GM10847 (cell line): ENCODE measurements around the gene IGFBP6.

Experiments used
- POLR2A ChIP-seq: IDR thresholded peaks from 2 replicates; pipeline ENCODE4 v1.6.1; 2011; ENCODE audit not compliant: insufficient read length; ENCODE audit errors: extremely low read depth

IGFBP6 gene

DNA sequence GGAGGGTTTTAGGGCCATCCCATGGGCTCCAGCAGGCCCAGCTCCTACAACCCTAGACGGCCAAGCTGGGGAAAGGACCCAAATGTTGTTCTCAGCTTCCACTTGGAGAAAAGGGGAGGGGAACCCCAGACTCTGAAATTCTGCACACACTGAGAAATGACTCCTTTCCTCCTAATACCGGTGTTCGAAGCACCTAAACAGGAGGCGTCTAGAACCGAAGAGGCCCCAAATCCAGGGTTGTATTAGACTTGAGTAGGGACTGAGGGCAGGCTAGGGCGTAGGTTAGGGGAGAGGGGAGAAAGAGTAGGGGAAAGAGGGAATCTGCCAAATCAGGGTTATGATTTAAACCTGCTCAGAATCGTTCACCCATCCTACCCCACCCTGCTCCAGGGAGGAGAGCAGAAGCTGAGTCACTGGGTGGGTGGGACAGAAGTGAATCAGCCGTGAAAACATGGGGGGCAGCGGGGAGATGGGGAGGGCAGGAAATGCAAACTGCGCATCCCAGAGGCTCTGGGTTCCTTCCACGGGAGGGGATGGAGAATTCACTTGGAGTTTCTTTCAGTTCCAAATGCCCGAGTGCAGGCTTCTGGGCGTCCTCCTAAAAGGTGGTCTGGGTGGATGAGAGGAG lies 1.0 kb downstream of the IGFBP6 start:
- TF ChIP-seq POLR2A: no peak

DNA sequence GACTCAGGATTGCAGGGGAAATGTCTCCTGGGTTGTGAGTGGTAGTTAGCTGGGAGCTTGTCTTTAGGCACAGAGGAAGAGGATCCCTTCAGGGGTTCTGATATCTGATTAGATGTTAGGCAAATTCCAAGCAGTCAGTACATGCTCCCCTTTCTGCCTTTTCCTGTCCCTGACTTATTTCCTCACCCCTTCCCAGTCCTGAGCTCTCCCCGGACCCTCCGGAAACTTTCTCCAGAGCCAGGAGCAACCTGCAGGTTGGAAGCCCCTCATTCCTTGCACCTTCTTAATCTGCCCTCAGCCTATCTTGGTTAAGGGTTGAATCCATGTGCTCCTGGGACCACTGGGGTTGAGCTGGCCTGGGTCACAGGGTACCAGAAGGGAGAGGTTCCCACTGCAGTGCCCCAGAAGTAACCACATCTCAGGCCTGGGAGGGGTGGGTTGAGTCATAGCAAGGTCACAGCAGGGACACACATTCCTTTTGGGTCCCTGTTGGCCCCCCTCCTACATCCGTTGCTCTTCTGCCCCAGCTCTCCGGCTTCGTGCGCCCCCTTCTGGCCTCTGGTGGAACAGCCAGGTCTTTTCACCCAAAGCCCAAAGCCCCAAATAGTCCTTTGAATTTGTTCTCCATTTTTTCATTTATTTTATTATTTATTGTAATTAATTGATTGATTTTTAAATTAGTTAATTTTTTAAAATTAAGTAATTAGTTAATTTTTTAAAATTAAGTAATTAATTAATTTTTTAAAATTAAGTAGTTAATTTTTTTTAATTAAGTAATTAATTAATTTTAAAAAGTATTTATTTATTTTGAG lies 1.8 kb downstream of the IGFBP6 start:
- TF ChIP-seq POLR2A: no peak

DNA sequence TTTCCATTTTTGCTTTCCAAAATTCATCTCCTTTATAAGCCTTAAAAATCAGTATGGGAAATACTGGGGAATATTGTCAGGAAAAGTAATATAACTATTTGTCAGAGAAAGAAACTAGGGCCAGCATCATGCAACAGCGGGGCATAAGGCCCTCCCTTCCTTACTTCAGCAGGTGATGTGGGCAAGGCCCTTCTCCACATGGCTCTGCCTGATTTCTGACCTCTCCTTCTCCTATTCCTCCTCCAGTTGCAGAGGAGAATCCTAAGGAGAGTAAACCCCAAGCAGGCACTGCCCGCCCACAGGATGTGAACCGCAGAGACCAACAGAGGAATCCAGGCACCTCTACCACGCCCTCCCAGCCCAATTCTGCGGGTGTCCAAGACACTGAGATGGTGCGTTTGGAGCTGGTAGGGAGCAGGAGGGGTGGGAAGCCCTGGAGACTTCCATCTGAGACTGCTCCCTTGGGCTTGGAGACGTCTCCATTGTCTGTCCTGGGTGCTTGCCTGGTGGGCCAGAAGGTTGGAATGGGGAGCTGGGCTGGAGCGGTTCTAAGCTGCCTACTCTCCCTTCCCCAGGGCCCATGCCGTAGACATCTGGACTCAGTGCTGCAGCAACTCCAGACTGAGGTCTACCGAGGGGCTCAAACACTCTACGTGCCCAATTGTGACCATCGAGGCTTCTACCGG lies 3.1 kb downstream of the IGFBP6 start:
- TF ChIP-seq POLR2A: no peak

DNA sequence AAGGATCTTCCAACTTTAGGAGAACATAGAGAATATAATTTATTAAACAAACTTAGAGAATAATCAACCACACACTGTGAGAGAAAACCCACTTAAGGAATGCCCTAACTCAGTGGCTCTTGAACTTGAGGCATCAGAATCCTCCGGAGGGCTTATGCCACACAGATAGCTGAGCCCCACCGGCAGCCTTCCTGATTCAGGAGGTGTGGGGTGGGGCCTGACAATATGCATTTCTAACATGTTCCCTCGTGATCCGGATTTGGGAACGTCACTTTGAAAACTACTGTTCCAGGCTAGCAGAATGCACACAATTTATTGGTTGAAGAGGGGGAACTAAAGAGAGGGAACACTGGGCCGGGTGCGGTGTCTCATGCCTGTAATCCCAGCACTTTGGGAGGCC lies 3.8 kb downstream of the IGFBP6 start:
- TF ChIP-seq POLR2A: no peak

DNA sequence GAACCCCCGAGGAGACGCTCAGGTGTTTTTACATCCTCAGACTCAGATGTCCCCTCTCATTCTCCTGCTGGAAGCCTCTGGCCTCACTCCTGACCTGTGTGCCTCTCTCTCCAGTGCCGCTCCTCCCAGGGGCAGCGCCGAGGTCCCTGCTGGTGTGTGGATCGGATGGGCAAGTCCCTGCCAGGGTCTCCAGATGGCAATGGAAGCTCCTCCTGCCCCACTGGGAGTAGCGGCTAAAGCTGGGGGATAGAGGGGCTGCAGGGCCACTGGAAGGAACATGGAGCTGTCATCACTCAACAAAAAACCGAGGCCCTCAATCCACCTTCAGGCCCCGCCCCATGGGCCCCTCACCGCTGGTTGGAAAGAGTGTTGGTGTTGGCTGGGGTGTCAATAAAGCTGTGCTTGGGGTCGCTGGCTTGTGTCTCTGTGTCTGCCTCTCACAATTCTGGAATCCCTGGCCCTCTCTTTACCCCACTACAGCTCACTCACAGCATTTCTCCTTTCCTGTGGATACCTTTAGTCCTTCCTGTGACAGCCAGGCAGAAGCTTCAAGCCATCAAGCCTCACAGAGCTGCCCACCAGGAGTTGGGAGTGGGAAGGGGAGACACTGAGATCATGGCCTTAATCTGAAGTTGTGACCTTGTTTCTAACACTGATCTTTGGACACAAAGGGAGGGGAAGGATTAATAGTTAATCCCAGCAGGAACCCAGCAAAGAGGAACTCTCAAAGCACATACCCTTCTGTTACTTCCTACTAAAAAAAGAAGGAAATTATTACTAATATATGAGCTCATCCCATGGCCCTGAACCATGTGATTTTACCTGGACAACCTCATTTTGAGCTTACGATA lies 4.7 kb downstream of the IGFBP6 start:
- no peak for TF ChIP-seq POLR2A

DNA sequence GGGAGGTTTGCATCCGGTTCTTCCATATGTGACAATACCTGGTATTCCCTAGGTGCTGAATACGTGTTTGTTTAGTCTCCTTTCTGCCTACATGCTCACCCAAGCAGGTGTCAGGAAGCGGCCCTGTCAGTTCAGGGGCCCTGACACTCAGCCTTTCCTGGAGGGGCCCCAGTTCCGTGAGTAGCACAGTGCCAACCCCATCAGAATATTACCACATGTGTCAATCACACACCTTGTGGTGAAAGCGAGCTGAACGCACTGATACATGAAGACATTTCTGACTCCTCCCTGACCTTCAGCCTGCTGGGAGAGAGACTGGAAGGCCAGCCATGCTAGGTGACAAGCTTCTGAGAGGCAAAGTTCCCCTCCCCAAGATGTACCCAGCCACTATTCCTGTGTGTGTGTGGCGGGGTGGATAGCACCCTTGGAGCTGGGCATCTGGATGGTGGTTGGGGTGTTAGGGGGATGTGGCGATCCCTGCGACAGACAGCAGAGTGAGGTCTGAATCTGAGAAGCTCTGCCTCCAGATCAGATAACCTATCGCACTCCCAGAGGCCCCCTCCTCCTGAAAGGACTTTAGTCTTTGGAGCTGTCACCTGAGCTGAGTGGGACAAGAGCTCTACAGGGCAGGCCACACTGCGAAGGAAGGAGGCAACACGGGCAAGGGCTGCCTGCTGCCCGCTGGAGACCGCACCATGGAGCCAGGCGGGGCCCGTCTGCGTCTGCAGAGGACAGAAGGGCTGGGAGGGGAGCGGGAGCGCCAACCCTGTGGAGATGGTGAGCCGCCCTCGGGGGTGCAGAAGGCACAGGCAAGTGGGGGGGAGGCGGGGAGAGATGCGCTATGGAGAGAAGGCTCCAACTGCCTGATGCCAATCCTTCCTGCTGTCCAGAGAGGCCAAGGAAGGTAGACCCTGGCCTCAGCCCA lies 5.7 kb downstream of the IGFBP6 start, which contains the start of gene SOAT2:
Gene SOAT2 (plus strand): TSS at position 604 of the 925 bp plus-strand sequence. CDS start 92 bp downstream, at position 696.
- no peak for TF ChIP-seq POLR2A

DNA sequence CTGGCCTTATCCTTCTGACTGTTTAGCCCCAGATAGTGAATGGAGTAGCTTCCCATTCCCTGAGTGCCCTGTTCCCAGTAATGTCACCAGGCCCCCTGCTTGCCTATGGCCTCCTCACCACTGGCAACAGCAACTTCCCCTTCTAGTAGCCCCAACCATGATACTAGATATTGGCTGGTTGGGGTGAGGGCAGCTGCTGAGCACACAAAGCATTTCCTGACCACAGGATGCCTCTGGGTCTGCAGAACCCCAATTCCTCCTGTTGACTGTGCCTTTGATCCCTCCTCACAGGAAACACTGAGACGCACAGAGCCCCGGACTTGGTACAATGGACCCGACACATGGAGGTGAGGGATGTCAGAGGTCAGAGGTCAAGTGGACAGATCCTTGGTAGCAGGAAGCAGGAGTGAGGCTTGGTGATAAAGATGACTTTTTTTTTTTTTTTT lies 6.4 kb downstream of the IGFBP6 start:
- TF ChIP-seq POLR2A: no peak

DNA sequence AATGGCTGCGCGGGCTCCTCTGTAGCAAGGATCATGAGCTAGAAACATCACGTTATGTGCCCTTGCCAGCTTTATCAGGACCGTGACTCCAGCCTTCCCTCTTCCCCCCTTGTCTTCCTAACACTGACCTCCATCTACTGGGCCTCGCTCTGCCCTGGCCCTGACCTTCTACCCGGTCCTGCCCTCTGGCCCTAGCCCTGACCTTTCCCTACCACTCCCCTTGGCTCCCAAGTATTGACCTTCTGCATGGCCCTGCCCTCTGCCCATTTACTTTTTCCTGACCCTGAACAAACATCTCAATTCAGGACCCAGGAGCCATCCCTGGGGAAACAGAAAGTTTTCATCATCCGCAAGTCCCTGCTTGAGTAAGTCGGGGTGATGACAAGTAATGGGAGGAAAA lies 7.8 kb downstream of the IGFBP6 start:
- TF ChIP-seq POLR2A: no peak

DNA sequence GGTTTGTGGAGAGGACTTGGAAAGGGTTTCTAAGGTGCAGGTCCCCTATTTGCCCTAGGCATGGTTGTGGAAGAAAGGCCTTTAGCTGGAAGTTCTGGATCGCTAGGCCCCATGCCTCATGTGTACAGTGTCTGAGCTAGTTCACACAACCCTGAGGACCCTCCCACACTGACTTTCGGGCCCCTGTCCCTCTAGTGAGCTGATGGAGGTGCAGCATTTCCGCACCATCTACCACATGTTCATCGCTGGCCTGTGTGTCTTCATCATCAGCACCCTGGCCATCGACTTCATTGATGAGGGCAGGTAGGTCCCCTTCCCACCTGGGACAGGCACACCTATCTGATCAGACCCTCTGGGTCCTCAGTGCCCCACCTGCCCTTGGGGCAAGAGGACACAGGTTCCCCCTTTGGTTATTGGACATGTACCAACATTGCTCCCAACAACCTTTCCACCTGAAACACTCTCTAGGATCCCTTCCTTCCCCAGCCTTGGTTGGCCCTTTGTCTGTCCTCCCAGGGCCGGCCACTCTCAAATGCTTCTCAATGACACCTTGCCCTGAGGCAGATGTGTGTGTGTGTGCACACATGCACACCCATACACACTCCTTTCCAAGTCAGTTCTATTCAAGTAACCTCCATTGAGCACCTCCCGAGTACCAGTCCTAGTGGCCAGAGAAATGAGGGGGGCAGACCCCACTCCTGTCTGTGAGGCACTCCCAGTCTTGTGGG lies 8.4 kb downstream of the IGFBP6 start:
- TF ChIP-seq POLR2A: no peak

DNA sequence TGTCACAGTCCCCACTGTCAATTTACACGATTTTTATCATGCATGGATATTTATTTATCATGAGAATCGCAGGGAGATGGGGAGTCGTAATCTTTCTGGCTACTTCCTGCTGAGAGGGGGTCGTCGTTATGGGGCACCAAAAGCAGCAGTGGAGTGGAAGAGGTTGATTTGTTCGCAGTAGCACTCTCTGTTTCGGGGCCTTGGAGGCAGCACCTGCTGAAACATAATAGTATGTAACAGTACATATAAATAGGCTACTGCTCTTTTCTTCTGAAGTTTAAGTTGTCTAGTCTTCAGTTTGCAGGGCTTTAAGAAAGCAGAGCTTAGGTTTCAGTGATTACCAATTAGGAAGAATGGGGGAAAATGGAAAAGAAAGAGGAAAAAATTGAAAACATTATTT lies 9.7 kb downstream of the IGFBP6 start:
- TF ChIP-seq POLR2A: no peak

DNA sequence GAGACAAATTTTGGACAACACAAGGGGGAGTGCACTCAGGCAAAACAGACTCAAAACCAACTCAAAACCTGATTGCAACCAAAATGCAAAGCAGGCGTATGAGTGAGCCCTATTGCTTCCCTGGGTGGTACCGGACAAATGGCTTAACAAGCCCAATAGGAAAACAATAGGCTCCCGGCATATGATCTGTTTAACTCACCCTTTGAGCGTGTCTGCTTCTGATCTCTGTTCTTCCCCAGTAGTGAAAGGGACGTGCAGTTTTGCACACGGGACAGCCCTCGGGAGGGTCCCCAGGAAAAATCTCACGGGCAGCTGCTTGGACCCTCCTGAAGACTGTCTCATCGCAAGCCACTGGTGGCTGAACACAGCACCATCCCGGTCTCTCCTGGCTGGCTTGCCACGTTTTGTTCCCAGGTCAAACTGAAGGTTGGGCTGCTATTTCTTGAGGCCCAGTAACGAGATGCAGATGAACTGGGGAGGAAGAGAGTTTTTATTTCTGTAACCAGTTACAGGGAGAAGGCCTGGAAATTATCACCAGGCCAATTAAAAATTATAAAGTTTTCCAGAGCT lies 15.8 kb downstream of the IGFBP6 start:
- no peak for TF ChIP-seq POLR2A

DNA sequence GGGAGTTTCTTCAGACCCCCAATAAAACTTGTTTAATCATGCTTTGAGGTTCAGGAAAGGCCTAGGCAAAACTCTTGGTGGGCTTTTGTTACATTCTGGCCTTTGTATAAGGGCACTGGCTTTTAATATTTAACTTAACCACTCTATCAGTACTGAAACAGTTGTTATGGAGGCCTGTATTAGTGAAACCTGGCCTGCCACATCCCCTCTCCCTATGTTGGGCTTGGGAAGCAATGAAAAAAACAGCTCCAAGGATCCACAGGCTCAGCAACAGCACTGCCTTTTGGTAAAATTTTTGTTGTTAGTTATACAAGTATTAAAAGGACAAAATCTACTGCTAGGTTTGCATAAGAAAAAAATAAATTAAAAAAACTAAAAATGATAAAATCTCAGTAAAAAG lies 16.5 kb downstream of the IGFBP6 start:
- TF ChIP-seq POLR2A: no peak
